ENCODE measurements around the gene KIF19. TPM values are rescaled to one million over a fixed set of nuclear protein-coding genes. Genes with fewer than 3 reads are reported as not detected.

Gene KIF19
- total RNA-seq, 2 experiments from 2014 or later = 0.11 to 0.18 TPM

GRCh38 chr17:74390680-74391653 is 64.9 kb downstream of the KIF19 start:
- ChIA-PET CTCF (interaction anchor here (1.1 to 6.4 kb wide), 5 partner anchors 11 to 90 kb away, joined by 4 to 43 read pairs (median 5); partner anchors contain the start of genes BTBD17 and GPR142), POLR2A (interaction anchor here (0.6 kb wide), 1 partner anchor 110 kb away, joined by 3 read pairs; no protein-coding TSS in a partner anchor)
- Mint-ChIP-seq H3K36me3 (ENCODE audit: low read depth) (no peaks in the 10 kb centered on the region), H3K4me1 (ENCODE audit: low read depth) (no peaks in the 10 kb centered on the region), H3K4me3 (no peak overlapping the region), H3K9me3 (no peaks in the 10 kb centered on the region), H3K27me3 (peaks cover 1% of the 10 kb centered on the region), H3K27ac (no peak overlapping the region)
- TF ChIP-seq CTCF (IDR thresholded peaks at IDR 0.05) = no peak
- DNase-seq (no peak), ATAC-seq (no peak)
- intact Hi-C loops (cut with micrococcal nuclease) = no loop called here

GRCh38 chr17:74391771-74392170 is 65.7 kb downstream of the KIF19 start:
- no peak for TF ChIP-seq CTCF (IDR thresholded peaks at IDR 0.05)
- POLR2A ChIA-PET = no interaction called here
- Mint-ChIP-seq H3K27ac (no peak overlapping the region), H3K36me3 (ENCODE audit: low read depth) (no peaks in the 10 kb centered on the region), H3K27me3 (peaks cover 1% of the 10 kb centered on the region), H3K4me3 (no peak overlapping the region), H3K9me3 (no peaks in the 10 kb centered on the region), H3K4me1 (ENCODE audit: low read depth) (no peaks in the 10 kb centered on the region)
- CTCF ChIA-PET = interaction anchor here (1.1 to 6.4 kb wide), 5 partner anchors 12 to 91 kb away, joined by 4 to 43 read pairs (median 5); partner anchors contain the start of genes BTBD17 and GPR142
- ATAC-seq (no peak), DNase-seq (no peak)
- intact Hi-C loops (cut with micrococcal nuclease) = no loop called here

- Mint-ChIP-seq H3K9me3 (no peaks in the 10 kb centered on the region), H3K27ac (no peak overlapping the region), H3K36me3 (ENCODE audit: low read depth) (no peaks in the 10 kb centered on the region), H3K4me1 (ENCODE audit: low read depth) (no peaks in the 10 kb centered on the region), H3K27me3 (peaks cover 1% of the 10 kb centered on the region), H3K4me3 (no peak overlapping the region)
- ATAC-seq (no peak), DNase-seq (no peak)
- ChIA-PET CTCF (interaction anchor here (0.9 to 6.4 kb wide), 6 partner anchors 13 to 101 kb away, joined by 3 to 43 read pairs (median 4); partner anchors contain the start of gene GPR142), POLR2A (interaction anchor here (0.8 kb wide), 1 partner anchor 12 kb away, joined by 3 read pairs; no protein-coding TSS in a partner anchor)
- intact Hi-C loops (cut with micrococcal nuclease) = no loop called here
- no peak for TF ChIP-seq CTCF (IDR thresholded peaks at IDR 0.05)
Measured at GRCh38 chr17:74392848-74393247, 66.8 kb downstream of the KIF19 start.

- TF ChIP-seq CTCF (IDR thresholded peaks at IDR 0.05) = no peak
- no peak overlapping the region for H3K27ac Mint-ChIP-seq
- no peak overlapping the region for H3K4me3 Mint-ChIP-seq
- H3K27me3 Mint-ChIP-seq = peaks cover 1% of the 10 kb centered on the region
- ATAC-seq (no peak), DNase-seq (no peak)
- ChIA-PET POLR2A (interaction anchor here (0.8 kb wide), 1 partner anchor 13 kb away, joined by 3 read pairs; no protein-coding TSS in a partner anchor), CTCF (interaction anchor here (1.1 to 6.4 kb wide), 5 partner anchors 14 to 101 kb away, joined by 3 to 43 read pairs (median 6); partner anchors contain the start of gene GPR142)
- no peaks in the 10 kb centered on the region for H3K9me3 Mint-ChIP-seq
- H3K4me1 Mint-ChIP-seq (ENCODE audit: low read depth) = no peaks in the 10 kb centered on the region
- no peaks in the 10 kb centered on the region for H3K36me3 Mint-ChIP-seq (ENCODE audit: low read depth)
- intact Hi-C loops (cut with micrococcal nuclease) = no loop called here
Measured at GRCh38 chr17:74393346-74393942, 67.4 kb downstream of the KIF19 start.
